Chondrocyte (in vitro differentiated cells): Measurements from ENCODE around the gene CNDP1. TPM values are rescaled to one million over a fixed set of nuclear protein-coding genes. Genes with fewer than 3 reads are reported as not detected.

Experiments used
- DNase-seq: peaks from one replicate; pipeline ENCODE4 v3.0.0; 2021; ENCODE audit warnings: mixed read lengths, low spot score
- H3K27ac Mint-ChIP-seq: one replicate; pipeline ENCODE4 v1.8.0; 2021; ENCODE audit warnings: mild to moderate bottlenecking, moderate library complexity, mixed read lengths; ENCODE audit not compliant: unreplicated experiment
- H3K27me3 Mint-ChIP-seq: 2 replicates; pipeline ENCODE4 v1.8.0; 2021; ENCODE audit warnings: low read depth, mixed read lengths
- H3K36me3 Mint-ChIP-seq: 2 replicates; pipeline ENCODE4 v1.8.0; 2021; ENCODE audit warnings: low read depth, mixed read lengths
- H3K4me1 Mint-ChIP-seq: 2 replicates; pipeline ENCODE4 v1.8.0; 2021; ENCODE audit warnings: low read depth, mild to moderate bottlenecking, mixed read lengths
- H3K4me3 Mint-ChIP-seq: one replicate; pipeline ENCODE4 v1.8.0; 2021; ENCODE audit warnings: mild to moderate bottlenecking, moderate library complexity, mixed read lengths; ENCODE audit not compliant: unreplicated experiment
- H3K9me3 Mint-ChIP-seq: 2 replicates; pipeline ENCODE4 v1.8.0; 2021; ENCODE audit warnings: low read depth, mixed read lengths
- total RNA-seq: library from RNA; stranded (reverse); gene quantifications from 3 replicates; pipeline ENCODE4 v1.2.1, GENCODE V29; 2021
- TF ChIP-seq, protein P1 (sequence below): fragments of 200-600 bp; sonication (generic); IDR thresholded peaks from 2 replicates; pipeline ENCODE4 v1.5.0; 2021; ENCODE audit warnings: antibody characterized with exemption, mild to moderate bottlenecking, moderate library complexity

The CNDP1 gene
- total RNA-seq, 1 donor from 2014 or later: 0.22 TPM

DNA sequence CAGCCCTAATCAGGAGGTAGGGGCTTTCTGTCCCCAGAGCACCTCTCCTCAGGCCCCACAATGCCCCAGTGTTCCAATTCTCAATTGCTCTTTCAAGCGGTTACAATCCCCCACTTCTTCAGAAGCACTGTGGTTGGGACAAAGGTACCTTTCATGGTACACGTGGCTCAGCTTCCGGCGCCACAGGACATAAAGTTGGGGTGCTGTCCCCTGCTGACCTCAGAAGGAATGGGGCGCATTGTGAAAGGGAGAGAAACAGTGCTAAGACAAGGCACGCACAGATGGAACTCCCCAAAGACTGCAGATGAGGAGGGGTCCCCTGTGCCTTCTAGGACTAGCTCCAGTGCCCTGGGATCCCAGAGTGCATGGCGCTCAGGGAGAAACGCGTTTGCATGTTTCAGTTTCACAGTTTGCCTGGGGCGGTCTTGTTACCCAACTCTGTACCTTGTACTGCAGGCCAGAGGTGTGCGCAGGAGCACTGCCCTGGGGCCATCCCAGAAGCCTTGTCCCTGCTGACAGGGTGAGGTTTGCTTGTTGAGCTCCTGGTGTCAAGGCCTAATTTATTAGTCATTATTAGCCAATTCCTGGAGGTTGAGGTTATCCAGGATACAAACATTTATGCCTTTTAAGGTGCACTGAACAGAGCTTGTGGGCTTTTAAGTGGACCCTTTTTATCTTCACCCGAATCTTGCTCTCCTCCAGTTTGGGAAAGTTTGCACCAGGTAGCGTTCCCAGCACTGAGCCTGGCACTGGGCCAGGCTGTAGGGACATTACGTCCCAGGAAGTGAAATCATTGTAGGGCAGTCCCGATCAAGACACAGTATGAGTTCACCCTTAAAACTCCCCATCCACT is 7.6 kb downstream of the CNDP1 start:
- peaks cover 12% of the 10 kb centered on the region for H3K27me3 Mint-ChIP-seq
- no peak overlapping the region for H3K27ac Mint-ChIP-seq

DNA sequence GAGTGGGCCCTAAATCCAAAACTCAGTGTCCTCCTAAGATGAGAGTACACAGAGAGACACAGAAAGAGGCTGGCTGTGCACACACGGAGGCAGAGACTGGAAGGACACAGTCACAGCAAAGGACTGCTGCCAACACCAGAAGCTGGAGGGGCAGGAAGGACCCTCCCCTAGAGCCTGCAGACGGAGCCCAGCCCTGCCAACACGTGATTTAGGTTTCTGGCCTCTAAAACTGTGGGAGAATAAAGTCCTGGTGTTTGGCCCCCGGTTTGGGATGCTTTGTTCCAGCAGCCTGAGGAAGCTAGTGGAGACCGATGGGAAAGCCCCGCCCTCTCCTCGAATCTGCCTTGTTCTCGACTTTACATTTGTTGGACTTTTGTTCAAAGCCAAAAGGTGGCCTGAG is 10.6 kb downstream of the CNDP1 start:
- DNase-seq: no peak
- Mint-ChIP-seq H3K27ac (no peak overlapping the region), H3K9me3 (peaks cover 11% of the 10 kb centered on the region), H3K4me3 (no peak overlapping the region), H3K4me1 (peaks cover 9% of the 10 kb centered on the region), H3K27me3 (peaks cover 5% of the 10 kb centered on the region), H3K36me3 (peaks cover 1% of the 10 kb centered on the region)
- TF ChIP-seq, protein P1, sequence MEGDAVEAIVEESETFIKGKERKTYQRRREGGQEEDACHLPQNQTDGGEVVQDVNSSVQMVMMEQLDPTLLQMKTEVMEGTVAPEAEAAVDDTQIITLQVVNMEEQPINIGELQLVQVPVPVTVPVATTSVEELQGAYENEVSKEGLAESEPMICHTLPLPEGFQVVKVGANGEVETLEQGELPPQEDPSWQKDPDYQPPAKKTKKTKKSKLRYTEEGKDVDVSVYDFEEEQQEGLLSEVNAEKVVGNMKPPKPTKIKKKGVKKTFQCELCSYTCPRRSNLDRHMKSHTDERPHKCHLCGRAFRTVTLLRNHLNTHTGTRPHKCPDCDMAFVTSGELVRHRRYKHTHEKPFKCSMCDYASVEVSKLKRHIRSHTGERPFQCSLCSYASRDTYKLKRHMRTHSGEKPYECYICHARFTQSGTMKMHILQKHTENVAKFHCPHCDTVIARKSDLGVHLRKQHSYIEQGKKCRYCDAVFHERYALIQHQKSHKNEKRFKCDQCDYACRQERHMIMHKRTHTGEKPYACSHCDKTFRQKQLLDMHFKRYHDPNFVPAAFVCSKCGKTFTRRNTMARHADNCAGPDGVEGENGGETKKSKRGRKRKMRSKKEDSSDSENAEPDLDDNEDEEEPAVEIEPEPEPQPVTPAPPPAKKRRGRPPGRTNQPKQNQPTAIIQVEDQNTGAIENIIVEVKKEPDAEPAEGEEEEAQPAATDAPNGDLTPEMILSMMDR: no peak

More for the DNA sequence above, 7.6 kb downstream of the CNDP1 start:
- Mint-ChIP-seq H3K9me3 (peaks cover 3% of the 10 kb centered on the region), H3K4me1 (peaks cover 5% of the 10 kb centered on the region), H3K4me3 (no peak overlapping the region), H3K36me3 (no peaks in the 10 kb centered on the region)
- TF ChIP-seq, protein P1: no peak
- DNase-seq: no peak

DNA sequence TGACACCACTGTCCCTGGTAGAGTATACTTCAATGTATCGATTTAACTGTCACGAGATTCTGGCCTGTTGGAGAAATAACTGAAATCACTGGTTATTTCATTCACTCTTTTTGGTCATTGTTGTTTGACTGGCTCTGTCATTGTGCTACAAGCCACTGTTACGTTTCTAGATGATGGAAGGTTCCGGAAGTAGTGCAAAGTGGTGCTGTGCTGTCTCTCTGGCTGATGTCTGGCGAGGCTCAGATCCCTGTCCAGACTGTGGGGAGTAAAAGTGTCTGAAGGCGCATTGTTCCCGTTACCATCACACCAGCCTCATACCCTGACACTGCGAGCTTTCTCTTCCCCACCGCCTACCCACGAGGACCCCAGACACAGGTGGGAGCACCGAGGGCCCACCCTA is 11.7 kb downstream of the CNDP1 start:
- peaks cover under 1% of the 10 kb centered on the region for H3K27me3 Mint-ChIP-seq
- TF ChIP-seq, protein P1: no peak
- no peak overlapping the region for H3K4me3 Mint-ChIP-seq
- H3K27ac Mint-ChIP-seq: no peak overlapping the region
- peaks cover 9% of the 10 kb centered on the region for H3K4me1 Mint-ChIP-seq
- H3K9me3 Mint-ChIP-seq: peaks cover 11% of the 10 kb centered on the region
- peaks cover 1% of the 10 kb centered on the region for H3K36me3 Mint-ChIP-seq
- DNase-seq: no peak

DNA sequence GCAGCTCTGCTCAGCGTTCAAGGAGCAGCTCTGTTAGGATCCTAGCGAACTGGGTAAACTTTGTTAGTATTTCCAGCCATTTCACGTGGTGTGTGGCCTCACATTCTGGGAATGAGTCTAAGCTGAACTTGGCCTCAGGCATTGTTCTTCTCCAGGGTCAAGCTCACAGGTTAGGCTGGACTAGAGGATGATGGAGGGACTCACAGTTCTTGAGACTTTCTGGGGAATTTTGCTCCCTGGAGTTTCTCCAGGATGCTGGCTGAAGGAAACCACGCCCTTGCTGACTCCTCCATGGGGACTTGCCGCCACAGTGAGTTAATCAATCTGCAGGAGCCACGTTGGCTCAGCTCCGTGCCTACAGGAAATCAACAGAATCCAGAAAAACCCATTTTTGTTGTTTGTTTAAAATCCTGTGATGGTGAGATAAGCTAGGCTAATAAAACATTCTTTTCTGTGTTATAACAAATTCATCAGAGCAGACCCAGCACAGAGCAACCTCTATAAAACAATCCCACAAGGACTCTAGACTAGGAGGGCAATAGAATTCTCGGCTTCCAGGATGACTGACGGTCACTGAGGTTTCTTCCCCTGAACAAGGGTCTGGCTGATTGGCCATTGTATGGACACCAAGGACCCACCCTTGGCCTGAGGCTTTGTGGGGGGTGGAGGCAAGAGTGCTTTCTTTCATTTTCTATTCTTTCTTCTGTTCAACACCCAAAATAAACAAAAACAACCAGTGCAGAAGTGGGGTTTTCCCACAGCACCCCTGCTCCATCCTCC is 12.6 kb downstream of the CNDP1 start:
- Mint-ChIP-seq H3K27ac (no peak overlapping the region), H3K36me3 (peaks cover 1% of the 10 kb centered on the region), H3K9me3 (peaks cover 11% of the 10 kb centered on the region), H3K27me3 (peaks cover 2% of the 10 kb centered on the region), H3K4me1 (peaks cover 9% of the 10 kb centered on the region), H3K4me3 (no peak overlapping the region)
- no peak for DNase-seq
- TF ChIP-seq, protein P1: no peak

DNA sequence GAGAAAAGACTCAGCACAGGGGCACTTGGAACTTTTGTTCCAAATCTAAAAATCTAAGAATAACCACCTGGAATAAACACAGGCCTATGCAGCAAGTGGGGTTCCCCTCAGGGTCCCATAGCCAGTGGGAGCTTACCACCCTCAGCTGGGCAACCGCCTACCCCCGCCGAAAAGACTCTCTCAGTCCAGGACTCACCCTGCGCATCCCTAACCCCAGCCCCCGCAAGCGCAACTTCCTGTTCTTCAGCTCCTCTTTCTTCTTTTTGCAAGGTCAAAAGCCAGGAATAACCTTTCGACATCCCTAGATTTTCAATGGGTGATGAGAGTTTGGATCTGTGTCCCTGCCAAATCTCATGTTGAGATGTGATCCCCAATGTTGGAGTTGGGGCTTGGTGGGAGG is 13.6 kb downstream of the CNDP1 start:
- TF ChIP-seq, protein P1: no peak
- Mint-ChIP-seq H3K27me3 (peaks cover 3% of the 10 kb centered on the region), H3K4me1 (peaks cover 9% of the 10 kb centered on the region), H3K4me3 (no peak overlapping the region), H3K9me3 (peaks cover 11% of the 10 kb centered on the region), H3K36me3 (peaks cover 1% of the 10 kb centered on the region), H3K27ac (no peak overlapping the region)
- no peak for DNase-seq
